VCaP (cell line): ENCODE results near the gene HSF5.
A peak's percentile ranks its signal among the peaks of the same experiment; 100 is the strongest.

Source experiments
- H3K27ac ChIP-seq: fragments of 450-650 bp; 2 replicates; pipeline ENCODE4 v1.5.1; 2017
- TF ChIP-seq, protein P1 (sequence below): fragments of 450-650 bp; conservative IDR thresholded peaks from 2 replicates; pipeline ENCODE4 v1.5.1; 2017; ENCODE audit warnings: mild to moderate bottlenecking, moderate library complexity

Gene HSF5

DNA sequence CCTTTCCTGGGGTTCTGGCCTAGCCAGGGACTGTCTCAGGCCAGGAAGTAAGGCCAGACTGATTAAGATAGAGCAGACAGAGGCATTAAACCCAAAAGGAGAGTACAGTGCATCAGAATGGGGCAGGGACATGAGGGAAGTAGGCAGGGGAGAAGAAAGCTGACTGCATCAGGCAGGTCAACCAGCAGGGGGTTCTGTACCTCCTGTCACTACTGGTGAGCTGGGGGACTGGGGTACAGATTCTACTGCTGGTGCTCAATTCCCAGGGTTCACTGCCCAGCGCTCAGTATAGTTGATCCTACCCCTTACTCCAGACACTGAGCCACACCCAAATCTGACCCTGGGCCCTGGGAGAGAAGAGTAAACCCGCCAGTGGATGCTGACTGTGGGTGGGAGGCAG lies 39.1 kb upstream of the HSF5 start:
- TF ChIP-seq, protein P1, sequence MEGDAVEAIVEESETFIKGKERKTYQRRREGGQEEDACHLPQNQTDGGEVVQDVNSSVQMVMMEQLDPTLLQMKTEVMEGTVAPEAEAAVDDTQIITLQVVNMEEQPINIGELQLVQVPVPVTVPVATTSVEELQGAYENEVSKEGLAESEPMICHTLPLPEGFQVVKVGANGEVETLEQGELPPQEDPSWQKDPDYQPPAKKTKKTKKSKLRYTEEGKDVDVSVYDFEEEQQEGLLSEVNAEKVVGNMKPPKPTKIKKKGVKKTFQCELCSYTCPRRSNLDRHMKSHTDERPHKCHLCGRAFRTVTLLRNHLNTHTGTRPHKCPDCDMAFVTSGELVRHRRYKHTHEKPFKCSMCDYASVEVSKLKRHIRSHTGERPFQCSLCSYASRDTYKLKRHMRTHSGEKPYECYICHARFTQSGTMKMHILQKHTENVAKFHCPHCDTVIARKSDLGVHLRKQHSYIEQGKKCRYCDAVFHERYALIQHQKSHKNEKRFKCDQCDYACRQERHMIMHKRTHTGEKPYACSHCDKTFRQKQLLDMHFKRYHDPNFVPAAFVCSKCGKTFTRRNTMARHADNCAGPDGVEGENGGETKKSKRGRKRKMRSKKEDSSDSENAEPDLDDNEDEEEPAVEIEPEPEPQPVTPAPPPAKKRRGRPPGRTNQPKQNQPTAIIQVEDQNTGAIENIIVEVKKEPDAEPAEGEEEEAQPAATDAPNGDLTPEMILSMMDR, result no peak
- H3K27ac ChIP-seq, result no peak overlapping the region

DNA sequence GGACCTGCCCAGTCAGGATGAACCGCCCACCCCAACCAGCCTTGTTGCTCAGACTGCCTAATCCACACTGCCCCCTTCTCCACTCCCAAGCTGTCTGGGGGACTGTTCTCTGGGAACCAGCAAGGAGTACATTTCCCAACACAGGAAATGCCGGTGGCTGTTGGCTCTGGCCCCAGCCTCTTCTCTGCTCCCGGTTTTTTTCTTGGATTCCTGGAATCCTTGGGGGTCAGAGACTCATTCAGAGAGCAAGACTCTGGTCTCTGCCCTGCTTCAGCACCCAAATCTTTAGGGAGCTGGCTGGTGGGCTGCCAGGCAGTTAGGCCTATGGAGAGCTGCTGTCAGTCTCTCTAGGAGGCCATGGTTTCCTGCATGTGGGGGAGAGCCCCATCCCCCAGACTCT lies 37.0 kb upstream of the HSF5 start:
- TF ChIP-seq, protein P1, result no peak
- H3K27ac ChIP-seq, result no peak overlapping the region

DNA sequence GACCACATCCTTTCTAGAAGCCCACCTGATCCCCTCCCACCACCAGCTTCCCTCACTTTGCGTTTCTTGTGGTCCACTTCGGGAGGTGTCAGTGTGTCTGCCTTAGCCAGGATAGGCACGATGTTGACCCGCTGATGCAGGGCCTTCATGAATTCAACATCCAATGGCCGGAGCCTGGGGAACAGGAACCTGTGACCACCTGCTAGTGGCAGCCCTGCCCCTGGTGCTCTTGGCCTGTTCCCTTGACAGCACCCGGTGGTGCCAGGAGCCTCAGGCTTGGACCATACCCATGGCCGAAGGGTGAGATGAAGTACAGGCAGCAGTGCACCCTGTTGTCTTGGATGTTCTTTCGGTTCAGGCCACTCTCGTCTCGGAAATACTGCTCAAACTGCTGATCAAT lies 33.5 kb upstream of the HSF5 start:
- TF ChIP-seq, protein P1, result no peak
- no peak overlapping the region for H3K27ac ChIP-seq

DNA sequence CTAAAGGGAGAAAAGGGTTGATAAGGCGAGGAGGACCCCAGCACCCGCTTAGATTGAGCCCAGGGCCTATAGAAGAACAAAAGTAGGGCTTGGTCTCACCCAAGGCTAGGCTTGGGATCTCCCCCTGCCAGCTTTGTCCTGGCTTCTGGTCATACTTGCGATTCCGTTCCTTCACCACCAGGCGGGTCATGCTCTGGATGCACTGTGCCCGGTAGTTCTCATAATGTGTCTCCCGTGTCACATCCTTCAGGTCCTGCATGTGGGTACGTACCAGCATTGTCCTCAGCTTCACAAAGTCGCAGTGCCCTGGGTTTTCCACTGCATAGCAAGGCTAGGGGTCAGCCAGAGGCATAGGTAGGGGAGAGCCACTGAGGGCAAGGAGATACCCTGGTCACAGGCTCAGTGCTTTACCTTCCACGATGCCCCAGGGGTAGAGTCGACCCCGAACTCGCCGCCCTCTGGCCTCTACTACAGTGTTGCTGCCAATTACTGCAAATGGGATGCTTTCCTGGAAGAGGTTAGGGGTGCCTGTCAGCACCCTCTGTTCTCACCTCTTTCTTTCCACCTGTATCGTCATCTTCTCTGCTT lies 32.7 kb upstream of the HSF5 start:
- TF ChIP-seq, protein P1, result no peak; the same call in 1 of the 2 replicates
- no peak overlapping the region for H3K27ac ChIP-seq

DNA sequence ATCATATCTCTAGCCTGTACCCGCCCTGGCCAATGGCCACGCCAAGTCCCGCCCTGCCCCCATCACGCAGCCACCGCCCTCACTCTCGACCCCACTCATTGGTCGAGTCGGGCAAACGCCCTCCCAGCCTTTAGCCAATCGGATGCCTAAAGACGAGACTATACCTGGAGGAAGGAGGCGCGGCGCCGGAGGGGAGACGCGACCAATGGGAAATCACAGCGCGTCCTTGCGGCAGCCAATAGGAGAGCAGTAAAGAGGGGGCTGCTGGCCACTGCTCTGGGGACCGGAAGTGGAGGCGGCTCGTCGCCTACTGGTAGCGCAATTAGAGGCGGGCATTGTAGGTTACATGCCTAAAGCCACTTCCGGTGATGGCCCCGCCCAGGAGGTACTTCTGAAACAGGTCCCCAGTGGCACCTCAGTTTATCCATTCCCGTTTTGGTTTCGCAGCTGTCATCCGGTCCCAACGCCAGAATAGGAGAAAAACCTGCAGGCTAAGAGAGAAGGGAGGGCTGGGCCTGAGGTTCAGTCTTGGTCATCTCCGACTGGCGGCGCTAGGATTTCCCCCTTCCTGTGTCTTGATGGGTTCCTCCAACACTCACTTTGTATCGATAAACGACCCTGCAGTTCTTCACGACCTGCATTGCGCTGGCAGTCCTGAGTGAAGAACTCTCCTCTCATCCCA lies 29.9 kb upstream of the HSF5 start:
- TF ChIP-seq, protein P1, result no peak
- peak overlapping the region; percentile 93 for H3K27ac ChIP-seq

DNA sequence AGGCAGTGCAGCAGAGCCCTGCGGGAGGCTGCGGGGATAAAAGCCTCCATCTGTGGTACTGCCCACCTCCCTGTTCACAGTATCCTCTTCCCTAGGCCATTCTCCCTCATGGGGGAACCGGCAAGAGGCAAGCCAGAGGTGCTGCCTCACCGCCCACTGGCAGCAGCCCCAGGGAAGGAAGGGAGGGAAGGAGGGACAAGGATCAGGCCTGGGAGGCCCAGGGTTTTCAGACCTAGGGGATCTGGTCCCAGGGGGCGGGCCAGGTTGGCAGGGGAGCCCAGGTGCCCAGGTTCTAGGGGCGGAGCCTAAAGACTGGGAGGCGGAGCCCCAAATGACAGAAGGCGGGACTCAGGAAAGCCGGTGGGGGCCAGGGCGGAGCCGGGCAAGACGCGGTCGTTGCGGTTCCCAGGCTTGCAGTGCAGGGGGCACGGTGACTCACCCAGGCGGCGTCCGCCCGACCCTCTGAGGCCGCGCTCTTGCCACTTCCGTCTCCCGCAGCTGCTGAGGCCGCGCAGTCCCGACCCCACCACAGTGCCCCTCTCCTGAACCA lies 29.2 kb upstream of the HSF5 start:
- TF ChIP-seq, protein P1, result no peak
- H3K27ac ChIP-seq, result peak overlapping the region; percentile 93

DNA sequence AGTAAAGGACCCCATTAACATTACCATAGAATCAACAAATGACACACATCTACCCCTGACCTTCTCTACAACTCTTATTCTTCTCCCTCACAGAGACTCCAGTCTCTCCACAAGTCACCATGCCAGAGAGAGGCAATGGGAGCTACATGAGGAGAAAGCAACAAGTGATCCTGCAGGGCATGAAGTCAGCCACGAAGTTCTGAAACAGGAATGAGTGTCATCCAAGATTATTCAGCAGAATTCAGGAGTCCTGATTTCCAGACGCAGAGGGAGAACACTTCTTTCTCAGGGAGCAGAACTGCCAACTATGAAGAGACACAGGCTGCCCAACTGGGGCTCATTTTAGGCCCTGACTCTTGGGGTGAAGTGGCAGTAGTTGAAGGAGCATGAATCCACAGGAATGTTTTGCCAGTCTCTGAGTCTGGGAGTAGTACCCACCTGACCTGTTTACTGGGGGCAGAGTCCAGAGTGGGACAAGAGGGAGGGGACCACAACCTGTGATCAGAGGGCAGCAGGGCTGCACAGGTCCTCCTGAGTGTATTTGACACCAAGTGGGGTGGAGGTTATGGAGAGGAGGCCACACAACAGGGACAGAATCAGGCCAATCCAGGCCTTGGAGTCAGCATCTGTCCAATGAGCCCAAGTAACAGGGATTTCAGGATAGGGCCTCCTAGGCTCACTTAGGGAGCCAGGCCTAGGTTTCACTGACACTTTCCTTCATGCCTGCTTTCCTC lies 28.6 kb upstream of the HSF5 start:
- peak overlapping the region; percentile 93 for H3K27ac ChIP-seq
- TF ChIP-seq, protein P1, result no peak
